Muscle layer of colon (tissue), 2 donors: ENCODE measurements around the gene BAG3.

Experiments
- H3K27ac ChIP-seq: one replicate; pipeline ENCODE4 v1.7.0; 2013; ENCODE audit warnings: low read depth, mild to moderate bottlenecking, low read length, moderate library complexity
- H3K27me3 ChIP-seq, 2 donors: one replicate each; pipeline ENCODE4 v1.7.0; 2013; ENCODE audit warnings: low read length in 2 of 2, mild to moderate bottlenecking in 2 of 2; ENCODE audit not compliant: insufficient read depth in 2 of 2, control insufficient read depth in 1 of 2
- H3K36me3 ChIP-seq: one replicate; pipeline ENCODE4 v1.7.0; 2013; ENCODE audit warnings: mild to moderate bottlenecking, low read length; ENCODE audit not compliant: insufficient read depth
- H3K4me1 ChIP-seq: one replicate; pipeline ENCODE4 v1.7.0; 2013; ENCODE audit warnings: mild to moderate bottlenecking, low read length; ENCODE audit not compliant: insufficient read depth
- H3K4me3 ChIP-seq, 2 donors: one replicate each; pipeline ENCODE4 v1.7.0; 2013; ENCODE audit warnings: low read length in 2 of 2, low read depth in 1 of 2, mild to moderate bottlenecking in 1 of 2, moderate library complexity in 1 of 2
- H3K9ac ChIP-seq: one replicate; pipeline ENCODE4 v1.7.0; 2013; ENCODE audit warnings: low read length
- H3K9me3 ChIP-seq: one replicate; pipeline ENCODE4 v1.7.0; 2013; ENCODE audit warnings: mild to moderate bottlenecking, low read length
- donor health status: abdominal sarcoma.
- donor health status: Adenocarcinoma of cecum.

BAG3 gene

GRCh38 chr10:119620241-119621077 is 30.7 kb upstream of the BAG3 start:
- Histone ChIP-seq H3K36me3 (no peaks in the 10 kb centered on the region), H3K4me1 (peaks cover 7% of the 10 kb centered on the region), H3K27ac (no peak overlapping the region), H3K9me3 (no peaks in the 10 kb centered on the region), H3K9ac (no peak overlapping the region), H3K4me3 (no peak overlapping the region), H3K27me3 (no peaks in the 10 kb centered on the region)

GRCh38 chr10:119621078-119621384 is 30.1 kb upstream of the BAG3 start:
- Histone ChIP-seq H3K9ac (no peak overlapping the region), H3K27me3 (no peaks in the 10 kb centered on the region), H3K9me3 (no peaks in the 10 kb centered on the region), H3K4me1 (peaks cover 7% of the 10 kb centered on the region), H3K36me3 (no peaks in the 10 kb centered on the region), H3K4me3 (no peak overlapping the region), H3K27ac (no peak overlapping the region)

GRCh38 chr10:119625570-119626280 is 25.5 kb upstream of the BAG3 start:
- H3K9ac ChIP-seq, result no peak overlapping the region
- no peaks in the 10 kb centered on the region for H3K9me3 ChIP-seq
- no peaks in the 10 kb centered on the region for H3K27me3 ChIP-seq
- no peak overlapping the region for H3K4me3 ChIP-seq
- no peaks in the 10 kb centered on the region for H3K4me1 ChIP-seq
- no peaks in the 10 kb centered on the region for H3K36me3 ChIP-seq
- H3K27ac ChIP-seq, result no peak overlapping the region

GRCh38 chr10:119630300-119630699 is 20.9 kb upstream of the BAG3 start:
- no peak overlapping the region for H3K9ac ChIP-seq
- H3K27me3 ChIP-seq, result no peaks in the 10 kb centered on the region
- H3K9me3 ChIP-seq, result no peaks in the 10 kb centered on the region
- H3K4me3 ChIP-seq, result no peak overlapping the region
- no peak overlapping the region for H3K27ac ChIP-seq
- H3K4me1 ChIP-seq, result no peaks in the 10 kb centered on the region
- H3K36me3 ChIP-seq, result no peaks in the 10 kb centered on the region

- Histone ChIP-seq H3K4me3 (no peak overlapping the region), H3K36me3 (no peaks in the 10 kb centered on the region), H3K9ac (no peak overlapping the region), H3K9me3 (no peaks in the 10 kb centered on the region), H3K4me1 (no peaks in the 10 kb centered on the region), H3K27ac (no peak overlapping the region), H3K27me3 (no peaks in the 10 kb centered on the region)
Measured at GRCh38 chr10:119633538-119634218, 17.5 kb upstream of the BAG3 start.

- Histone ChIP-seq H3K9ac (no peak overlapping the region), H3K27ac (no peak overlapping the region), H3K36me3 (no peaks in the 10 kb centered on the region), H3K4me3 (no peak overlapping the region), H3K27me3 (no peaks in the 10 kb centered on the region), H3K4me1 (no peaks in the 10 kb centered on the region), H3K9me3 (no peaks in the 10 kb centered on the region)
Measured at GRCh38 chr10:119634219-119634544, 17.0 kb upstream of the BAG3 start.

GRCh38 chr10:119637631-119638030 is 13.5 kb upstream of the BAG3 start:
- H3K9me3 ChIP-seq, result no peaks in the 10 kb centered on the region
- no peaks in the 10 kb centered on the region for H3K36me3 ChIP-seq
- no peak overlapping the region for H3K27ac ChIP-seq
- no peaks in the 10 kb centered on the region for H3K27me3 ChIP-seq
- H3K9ac ChIP-seq, result no peak overlapping the region
- no peak overlapping the region for H3K4me3 ChIP-seq
- no peaks in the 10 kb centered on the region for H3K4me1 ChIP-seq

GRCh38 chr10:119638982-119639381 is 12.2 kb upstream of the BAG3 start:
- no peaks in the 10 kb centered on the region for H3K4me1 ChIP-seq
- H3K27me3 ChIP-seq, result no peaks in the 10 kb centered on the region
- no peak overlapping the region for H3K9ac ChIP-seq
- no peaks in the 10 kb centered on the region for H3K9me3 ChIP-seq
- H3K4me3 ChIP-seq, result no peak overlapping the region
- no peaks in the 10 kb centered on the region for H3K36me3 ChIP-seq
- no peak overlapping the region for H3K27ac ChIP-seq

- no peak overlapping the region for H3K4me3 ChIP-seq
- no peaks in the 10 kb centered on the region for H3K4me1 ChIP-seq
- H3K27ac ChIP-seq, result no peak overlapping the region
- H3K36me3 ChIP-seq, result no peaks in the 10 kb centered on the region
- H3K9ac ChIP-seq, result no peak overlapping the region
- H3K9me3 ChIP-seq, result no peaks in the 10 kb centered on the region
- H3K27me3 ChIP-seq, result no peaks in the 10 kb centered on the region
Measured at GRCh38 chr10:119640384-119640783, 10.8 kb upstream of the BAG3 start.

GRCh38 chr10:119640875-119641526 is 10.2 kb upstream of the BAG3 start:
- Histone ChIP-seq H3K9me3 (no peaks in the 10 kb centered on the region), H3K27ac (no peak overlapping the region), H3K36me3 (no peaks in the 10 kb centered on the region), H3K4me3 (no peak overlapping the region), H3K4me1 (no peaks in the 10 kb centered on the region), H3K27me3 (no peaks in the 10 kb centered on the region), H3K9ac (no peak overlapping the region)

GRCh38 chr10:119642556-119643111 is 8.5 kb upstream of the BAG3 start:
- Histone ChIP-seq H3K4me3 (no peak overlapping the region), H3K4me1 (no peaks in the 10 kb centered on the region), H3K36me3 (no peaks in the 10 kb centered on the region), H3K9ac (no peak overlapping the region), H3K9me3 (no peaks in the 10 kb centered on the region), H3K27ac (no peak overlapping the region), H3K27me3 (no peaks in the 10 kb centered on the region)
